ENCODE data around the gene ASTN2.

ASTN2 gene

GRCh38 chr9:116907989-116908388 is 506.9 kb downstream of the ASTN2 start:
- ChIA-PET POLR2A (no interaction called here), CTCF (interaction anchor here (0.6 to 1.6 kb wide), 5 partner anchors 12 to 166 kb away, joined by 3 to 5 read pairs (median 3); no protein-coding TSS in a partner anchor)
- no peak for TF ChIP-seq CTCF (IDR thresholded peaks at IDR 0.05; ENCODE audit: control extremely low read depth, extremely low read depth, low read depth, missing control alignments)
- no peak for DNase-seq (ENCODE audit: extremely low spot score)

- DNase-seq (ENCODE audit: extremely low spot score) = no peak
- ChIA-PET POLR2A (no interaction called here), CTCF (interaction anchor here (0.8 kb wide), 1 partner anchor 23 kb away, joined by 3 read pairs; no protein-coding TSS in a partner anchor)
Measured at GRCh38 chr9:116905171-116905588, 509.7 kb downstream of the ASTN2 start.

GRCh38 chr9:116904165-116904564 is 510.7 kb downstream of the ASTN2 start:
- TF ChIP-seq CTCF (IDR thresholded peaks at IDR 0.05; ENCODE audit: control extremely low read depth, extremely low read depth, low read depth, missing control alignments) = no peak
- no peak for DNase-seq (ENCODE audit: extremely low spot score)
- CTCF ChIA-PET = interaction anchor here (1.1 kb wide), 1 partner anchor 44 kb away, joined by 3 read pairs; no protein-coding TSS in a partner anchor
- POLR2A ChIA-PET = no interaction called here

More at GRCh38 chr9:116905171-116905588, 509.7 kb downstream of the ASTN2 start:
- TF ChIP-seq CTCF (IDR thresholded peaks at IDR 0.05; ENCODE audit: control extremely low read depth, extremely low read depth, low read depth, missing control alignments) = no peak

GRCh38 chr9:116901260-116901659 is 513.6 kb downstream of the ASTN2 start:
- no peak for DNase-seq (ENCODE audit: extremely low spot score)
- ChIA-PET CTCF (no interaction called here), POLR2A (no interaction called here)
- TF ChIP-seq CTCF (IDR thresholded peaks at IDR 0.05; ENCODE audit: control extremely low read depth, extremely low read depth, low read depth, missing control alignments) = no peak

- no peak for DNase-seq (ENCODE audit: extremely low spot score)
- POLR2A ChIA-PET = no interaction called here
- no peak for TF ChIP-seq CTCF (IDR thresholded peaks at IDR 0.05; ENCODE audit: control extremely low read depth, extremely low read depth, low read depth, missing control alignments)
- CTCF ChIA-PET = no interaction called here
Measured at GRCh38 chr9:116900543-116900942, 514.3 kb downstream of the ASTN2 start.

- CTCF ChIA-PET = no interaction called here
- DNase-seq (ENCODE audit: extremely low spot score) = no peak
- TF ChIP-seq CTCF (IDR thresholded peaks at IDR 0.05; ENCODE audit: control extremely low read depth, extremely low read depth, low read depth, missing control alignments) = no peak
- POLR2A ChIA-PET = no interaction called here
Measured at GRCh38 chr9:116900007-116900367, 514.9 kb downstream of the ASTN2 start.

Measured in GM10248 (cell line).